WTC11 (cell line): ENCODE measurements around the gene HELZ.

Source experiments
- ATF1 ChIP-seq: sonication (generic); formaldehyde crosslinking; IDR thresholded peaks from 2 replicates; pipeline ENCODE4 v1.8.1; 2023; ENCODE audit warnings: mild to moderate bottlenecking, moderate library complexity, missing genetic modification reagents
- CTCF ChIP-seq: fragments of 200-600 bp; IDR thresholded peaks from 2 replicates; pipeline ENCODE4 v1.8.0; 2022; ENCODE audit warnings: antibody characterized with exemption
- E2F1 ChIP-seq: sonication (generic); formaldehyde crosslinking; IDR thresholded peaks from 2 replicates; pipeline ENCODE4 v1.8.0; 2022; ENCODE audit warnings: mild to moderate bottlenecking, missing genetic modification reagents
- ESRRA ChIP-seq: sonication (generic); formaldehyde crosslinking; IDR thresholded peaks from 2 replicates; pipeline ENCODE4 v1.8.1; 2022; ENCODE audit warnings: mild to moderate bottlenecking, missing genetic modification reagents, borderline replicate concordance
- GRHL2 ChIP-seq: fragments of 250-450 bp; sonication (Bioruptor Pico); IDR thresholded peaks from 2 replicates; pipeline ENCODE4 v1.8.0; 2022; ENCODE audit warnings: mild to moderate bottlenecking, moderate library complexity; ENCODE audit not compliant: insufficient replicate concordance, severe bottlenecking
- KAT7 ChIP-seq: sonication (generic); formaldehyde crosslinking; IDR thresholded peaks from 2 replicates; pipeline ENCODE4 v1.8.1; 2023; ENCODE audit warnings: missing genetic modification reagents, mild to moderate bottlenecking, borderline replicate concordance
- MAX ChIP-seq: sonication (generic); formaldehyde crosslinking; IDR thresholded peaks from 2 replicates; pipeline ENCODE4 v1.8.0; 2022; ENCODE audit warnings: mild to moderate bottlenecking, missing genetic modification reagents
- MLX ChIP-seq: sonication (generic); formaldehyde crosslinking; IDR thresholded peaks from 2 replicates; pipeline ENCODE4 v1.8.1; 2023; ENCODE audit warnings: mild to moderate bottlenecking, missing genetic modification reagents, moderate library complexity
- NFYB ChIP-seq: sonication (generic); formaldehyde crosslinking; conservative IDR thresholded peaks from 2 replicates; pipeline ENCODE4 v1.8.0; 2022; ENCODE audit warnings: low read depth, missing genetic modification reagents
- TCF7 ChIP-seq: sonication (generic); formaldehyde crosslinking; IDR thresholded peaks from 2 replicates; pipeline ENCODE4 v1.8.0; 2022; ENCODE audit warnings: mild to moderate bottlenecking, low read depth, missing genetic modification reagents, moderate library complexity
- TEAD1 ChIP-seq: sonication (generic); formaldehyde crosslinking; IDR thresholded peaks from 2 replicates; pipeline ENCODE4 v1.8.0; 2022; ENCODE audit warnings: mild to moderate bottlenecking, missing genetic modification reagents
- USF1 ChIP-seq: sonication (generic); formaldehyde crosslinking; IDR thresholded peaks from 2 replicates; pipeline ENCODE4 v1.8.0; 2022; ENCODE audit warnings: mild to moderate bottlenecking, missing genetic modification reagents
- USF2 ChIP-seq: sonication (generic); formaldehyde crosslinking; IDR thresholded peaks from 2 replicates; pipeline ENCODE4 v1.8.1; 2023; ENCODE audit warnings: mild to moderate bottlenecking, missing genetic modification reagents, moderate library complexity

GRCh38 chr17:67049025-67049739 lies 195.8 kb downstream of the HELZ start:
- TF ChIP-seq CTCF (no peak), USF2 (CRISPR knock-in tag) (no peak), KAT7 (CRISPR knock-in tag) (no peak), TEAD1 (CRISPR knock-in tag) (no peak), ESRRA (CRISPR knock-in tag) (no peak), MAX (CRISPR knock-in tag) (no peak), MLX (CRISPR knock-in tag) (no peak), USF1 (CRISPR knock-in tag) (no peak), NFYB (CRISPR knock-in tag) (no peak), GRHL2 (CRISPR knock-in tag) (no peak), TCF7 (no peak), ATF1 (CRISPR knock-in tag) (no peak), E2F1 (no peak)
